GM18517 (cell line): ENCODE data around the gene SMIM28.

Source experiments
- ATAC-seq: cut with Tn5 transposase; IDR thresholded peaks from one replicate; pipeline ENCODE4 v1.9.1; 2021; ENCODE audit warnings: mild to moderate bottlenecking, moderate library complexity; ENCODE audit not compliant: unreplicated experiment

The SMIM28 gene

DNA sequence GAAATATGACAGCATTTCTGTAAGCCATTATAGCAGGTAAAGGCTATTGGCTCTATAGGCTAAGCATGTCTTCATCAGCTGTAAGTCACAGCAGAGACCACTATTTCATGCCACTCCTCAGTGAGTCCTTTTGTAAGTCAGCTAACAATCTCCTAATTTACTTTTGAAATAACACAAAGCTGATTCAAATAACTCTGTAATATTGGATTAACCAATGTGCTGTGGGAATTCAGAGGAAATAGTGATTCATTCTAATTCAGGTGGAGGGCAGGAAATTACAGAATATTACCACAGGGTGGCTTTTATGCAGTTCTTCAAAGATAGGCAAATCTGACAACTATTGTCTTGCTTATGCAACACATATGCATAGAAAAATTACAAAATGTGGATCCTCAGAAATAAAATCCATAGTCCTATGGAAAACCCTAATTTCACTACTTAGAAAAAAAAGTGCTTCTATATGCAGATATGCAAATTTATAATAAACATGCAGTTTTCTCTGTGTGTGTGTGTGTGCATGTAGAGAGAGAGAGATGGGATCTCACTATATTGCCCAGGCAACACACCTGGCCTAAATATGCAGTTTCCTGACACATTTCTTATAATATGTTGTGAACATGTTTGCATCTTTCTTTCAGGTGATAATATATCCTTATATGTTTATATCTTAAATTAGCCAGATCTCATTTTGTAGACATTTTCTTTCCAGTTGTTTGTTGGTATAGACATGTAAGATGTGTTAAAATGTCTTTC is 4.8 kb upstream of the SMIM28 start:
- ATAC-seq: no peak

DNA sequence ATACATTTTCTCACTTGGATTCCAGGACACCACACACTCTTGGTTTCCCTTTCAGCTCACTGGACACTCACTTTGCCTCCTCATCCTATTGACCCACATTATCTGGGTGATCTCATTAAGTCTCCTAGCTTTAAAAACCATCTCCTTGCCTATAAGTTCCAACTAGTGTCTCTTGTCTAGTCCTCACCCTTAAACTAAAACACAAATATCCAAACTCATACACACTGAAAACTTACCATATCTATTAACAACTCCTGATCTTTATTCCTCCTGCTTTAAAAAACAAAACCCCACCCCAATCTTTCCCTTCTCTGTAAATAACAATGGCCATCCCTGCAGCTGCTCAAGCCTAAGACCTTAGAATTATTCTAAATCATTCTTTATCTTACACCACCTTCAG is 3.5 kb upstream of the SMIM28 start:
- no peak for ATAC-seq

DNA sequence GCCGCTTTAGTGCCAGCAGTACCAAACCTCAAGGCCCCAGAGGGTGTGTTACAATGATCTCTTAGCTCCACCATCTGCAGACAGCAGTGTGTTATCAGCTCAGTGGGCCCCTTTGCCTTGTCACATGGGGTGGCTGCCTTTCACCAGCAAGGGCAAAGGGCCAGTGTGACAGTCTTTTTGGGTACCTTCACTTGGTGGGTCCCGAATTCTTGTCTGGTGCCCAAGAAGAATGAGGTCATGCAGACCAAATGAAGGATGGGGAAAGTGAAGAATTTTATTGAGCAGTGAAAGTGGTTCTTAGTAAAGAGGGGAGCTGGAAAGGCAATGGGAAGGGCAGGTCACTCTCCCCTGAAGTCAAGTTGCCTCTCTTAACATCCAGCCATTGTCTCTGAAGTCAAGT is 2.9 kb upstream of the SMIM28 start:
- ATAC-seq: no peak

DNA sequence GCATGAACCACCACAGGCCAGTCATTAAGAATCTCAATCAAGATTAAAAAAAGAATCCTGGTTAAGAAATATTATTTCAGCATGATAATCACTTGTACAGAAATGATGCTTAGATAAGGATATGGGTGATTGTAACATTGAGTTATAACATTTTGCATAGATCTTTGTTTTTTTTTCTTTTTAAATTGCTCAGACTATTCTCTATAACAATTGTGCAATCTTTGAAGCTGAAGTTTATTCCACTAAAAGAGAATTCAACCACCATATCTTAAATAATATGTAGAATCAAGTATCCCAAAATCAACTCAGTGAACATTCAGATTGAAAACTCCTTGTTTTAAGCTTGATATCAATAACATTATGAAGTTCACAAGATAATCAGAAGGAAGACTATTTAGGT is 663 bp upstream of the SMIM28 start:
- ATAC-seq: no peak

GRCh38 chr6:138378463-138378862 is 758 bp downstream of the SMIM28 start:
- no peak for ATAC-seq

DNA sequence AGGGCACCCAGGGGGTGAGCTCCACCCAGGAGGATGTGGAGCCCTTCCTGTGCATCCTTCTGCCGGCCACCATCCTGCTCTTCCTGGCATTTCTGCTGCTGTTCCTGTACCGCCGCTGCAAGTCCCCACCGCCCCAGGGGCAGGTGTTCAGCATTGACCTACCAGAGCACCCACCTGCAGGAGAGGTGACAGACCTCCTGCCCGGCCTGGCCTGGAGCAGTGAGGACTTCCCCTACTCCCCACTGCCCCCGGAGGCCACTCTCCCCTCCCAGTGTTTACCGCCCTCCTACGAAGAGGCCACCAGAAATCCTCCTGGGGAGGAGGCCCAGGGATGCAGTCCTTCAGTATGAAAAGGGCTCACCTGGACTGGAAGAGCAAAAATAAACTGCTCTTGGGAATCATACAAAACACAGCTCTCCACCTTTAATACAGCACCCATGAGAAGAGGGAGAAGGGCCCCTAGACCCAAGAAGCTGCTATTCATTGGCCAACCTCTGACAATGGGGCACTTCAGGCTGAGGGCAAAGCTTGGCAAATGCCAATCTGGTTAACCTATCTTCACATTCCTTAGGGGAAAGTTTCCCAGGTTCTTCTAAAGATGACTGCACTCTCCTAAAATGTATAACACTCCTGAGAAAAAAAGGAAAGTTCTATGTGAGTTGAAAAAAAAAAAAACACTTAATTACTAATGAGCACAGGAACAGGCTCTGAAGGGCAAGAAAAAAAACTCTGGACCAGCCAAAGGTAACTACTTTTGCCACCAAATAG is 5.0 kb downstream of the SMIM28 start:
- no peak for ATAC-seq

- ATAC-seq: no peak
Observed at GRCh38 chr6:138383776-138384175, 6.1 kb downstream of the SMIM28 start.

DNA sequence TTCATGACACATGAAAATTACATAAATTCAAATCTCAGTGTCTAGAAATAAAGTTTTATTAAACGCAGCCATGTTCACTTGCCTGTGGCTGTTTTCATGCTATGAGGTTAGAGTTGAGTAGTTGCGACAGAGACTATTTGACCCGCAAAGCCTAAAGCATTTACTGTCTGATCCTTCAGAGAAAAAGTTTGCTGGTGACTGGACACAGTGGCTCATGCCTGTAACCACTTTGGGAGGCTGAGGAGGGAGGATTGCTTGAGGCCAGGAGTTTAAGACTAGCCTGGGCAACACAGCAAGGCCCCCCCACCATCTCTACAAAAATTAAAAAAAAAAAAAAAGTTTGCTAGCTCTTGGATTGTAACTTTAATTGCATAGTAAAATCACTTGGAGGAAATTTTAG is 9.2 kb downstream of the SMIM28 start:
- ATAC-seq: no peak

DNA sequence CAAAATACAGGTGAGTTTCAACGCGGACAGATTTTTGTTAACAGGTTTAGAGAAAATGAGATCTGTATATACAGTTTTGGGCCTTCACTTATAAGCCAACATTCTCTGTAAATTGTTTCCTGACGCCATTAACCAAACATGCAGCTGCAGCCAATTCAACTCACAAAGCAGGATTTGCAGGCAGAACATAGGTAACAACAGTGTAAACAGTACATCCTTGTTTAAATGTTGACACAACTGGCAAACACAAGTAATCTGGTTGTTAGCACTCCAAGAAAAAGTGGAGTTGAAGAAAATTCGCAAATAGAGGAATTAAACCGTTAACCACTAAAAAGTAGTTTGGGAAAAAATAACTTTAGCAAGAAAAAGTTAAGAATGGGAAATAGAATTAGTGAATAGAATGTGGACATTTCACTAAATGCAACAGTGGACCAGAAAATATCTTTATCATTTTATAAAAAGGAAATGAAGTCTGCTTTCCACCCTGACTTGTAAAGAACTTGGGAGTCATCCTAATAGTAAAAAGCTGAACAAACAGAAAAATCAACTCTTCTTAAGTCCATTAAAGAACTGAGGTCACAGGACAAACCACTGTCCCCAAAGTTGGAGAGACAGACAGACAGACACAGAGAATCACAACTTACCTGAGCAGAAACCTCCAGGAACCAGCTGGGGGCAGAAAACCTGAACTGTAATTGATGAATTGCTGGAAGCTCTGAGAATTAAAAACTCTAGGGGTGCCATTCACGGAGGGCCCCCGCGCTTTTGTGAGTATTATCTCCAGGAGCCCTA is 10.1 kb downstream of the SMIM28 start:
- ATAC-seq: no peak

- ATAC-seq: no peak
Observed at GRCh38 chr6:138389551-138389950, 11.8 kb downstream of the SMIM28 start.

DNA sequence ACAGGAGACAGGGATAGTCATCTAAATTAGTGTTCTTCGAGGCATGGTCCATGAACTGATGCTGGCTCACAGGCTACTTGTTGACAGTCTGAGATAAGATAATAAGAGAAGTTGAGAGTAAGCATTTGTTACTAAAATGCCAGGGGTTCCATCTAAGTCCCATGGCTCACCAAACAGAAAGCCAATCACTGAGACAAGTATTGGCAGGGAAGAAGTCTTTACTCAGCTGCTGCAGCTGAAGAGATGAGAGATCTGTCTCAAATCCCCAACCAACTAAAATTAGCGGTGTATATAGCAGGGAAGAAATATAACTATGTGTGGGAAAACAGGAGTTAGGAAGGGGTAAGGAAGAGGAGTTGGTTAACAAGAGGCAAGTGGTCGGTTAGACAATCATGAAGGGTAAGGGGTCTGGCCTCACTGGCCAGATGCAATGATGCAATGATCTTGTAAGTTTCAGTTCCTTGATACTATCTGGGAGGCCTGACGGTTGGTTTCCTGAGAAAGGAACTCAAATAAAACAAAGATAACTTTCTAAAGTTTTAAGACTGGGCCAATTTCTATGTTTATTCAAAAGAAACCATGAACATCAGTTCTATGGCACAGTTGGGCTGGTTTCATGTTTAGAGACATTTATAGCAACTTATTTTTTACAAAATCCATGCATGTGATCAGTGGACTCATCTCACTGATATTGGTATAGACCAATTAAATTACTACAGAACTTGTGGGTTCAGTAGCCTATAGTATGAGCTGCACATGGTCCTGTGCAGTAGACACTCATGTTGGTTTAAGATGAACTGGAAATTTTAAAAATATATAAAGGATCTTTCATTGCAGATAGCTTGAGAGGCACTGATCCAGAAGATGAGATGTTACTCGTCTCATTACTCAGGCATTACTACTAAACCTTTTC is 16.4 kb downstream of the SMIM28 start:
- ATAC-seq: no peak

GRCh38 chr6:138396709-138397108 is 19.0 kb downstream of the SMIM28 start:
- ATAC-seq: no peak

GRCh38 chr6:138397128-138398122 is 19.7 kb downstream of the SMIM28 start:
- no peak for ATAC-seq

- ATAC-seq: no peak
Observed at GRCh38 chr6:138400326-138400725, 22.6 kb downstream of the SMIM28 start.

- ATAC-seq: no peak
Observed at GRCh38 chr6:138401960-138402837, 24.5 kb downstream of the SMIM28 start.

GRCh38 chr6:138402838-138403187 is 25.1 kb downstream of the SMIM28 start:
- no peak for ATAC-seq

DNA sequence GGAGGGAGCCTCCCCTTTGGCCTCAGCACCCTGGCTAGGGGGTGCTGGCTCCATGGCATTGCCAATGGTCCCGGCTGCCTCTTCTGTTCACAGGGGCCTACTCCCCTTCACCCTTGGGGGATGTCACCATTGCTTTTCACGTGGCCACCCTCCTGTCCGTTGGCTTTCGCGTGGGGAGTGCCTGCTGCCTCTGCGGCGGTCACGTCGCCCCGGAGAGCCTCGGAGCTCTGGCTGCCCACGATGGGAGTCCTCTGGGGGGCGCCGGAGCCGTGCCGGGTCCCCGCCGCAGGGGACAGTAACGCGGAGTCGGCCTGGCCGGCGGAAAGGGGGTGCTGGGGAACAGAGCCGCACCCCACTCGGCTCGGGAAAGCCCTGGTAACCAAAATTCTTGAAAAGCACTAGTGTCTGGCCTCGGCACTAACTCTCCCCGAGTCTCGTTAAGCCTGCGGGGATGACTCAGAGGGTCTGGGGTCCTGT is 25.7 kb downstream of the SMIM28 start:
- peak; percentile 25 for ATAC-seq
